ENCODE measurements around the gene CLASRP. TPM values are rescaled to one million over a fixed set of nuclear protein-coding genes. Genes with fewer than 3 reads are reported as not detected.

CLASRP gene
- total RNA-seq, 1 donor, result 17.0 TPM

DNA sequence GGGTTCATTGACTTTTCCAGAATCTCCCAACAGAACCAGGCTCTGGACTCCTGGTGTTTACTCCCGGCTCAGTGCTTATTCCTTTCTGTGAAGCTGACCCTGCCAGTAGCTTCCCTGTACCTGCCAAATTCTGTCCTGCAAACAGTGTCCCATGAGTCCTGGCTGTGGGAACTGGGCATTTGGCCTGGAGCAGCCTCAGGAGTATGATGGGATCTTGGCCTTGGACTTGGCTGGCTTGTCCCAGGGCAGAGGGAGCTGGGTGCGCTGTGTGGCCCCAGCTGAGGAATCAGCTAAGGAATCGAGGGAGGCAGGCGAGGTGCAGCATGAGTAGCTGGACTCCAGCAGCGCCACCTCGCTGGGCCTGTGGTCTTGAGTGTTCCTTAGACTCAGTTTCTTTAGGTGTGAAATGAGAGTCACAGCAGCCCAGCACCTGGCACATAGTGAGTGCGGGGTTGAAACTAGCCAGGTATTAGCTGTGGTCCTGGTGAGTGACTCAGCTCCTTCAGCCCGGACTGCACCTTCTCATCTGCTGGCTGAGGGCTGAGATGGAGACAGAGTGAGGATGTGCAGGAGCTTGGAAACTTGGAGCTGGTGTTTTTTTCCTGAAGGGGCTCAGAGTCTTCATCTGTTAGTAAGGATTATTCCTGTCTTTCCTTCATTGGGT lies 10.4 kb downstream of the CLASRP start:
- Histone ChIP-seq H2AFZ (ENCODE audit: low read length) (no peak overlapping the region), H3K36me3 (ENCODE audit: insufficient read depth, low read length) (peaks cover 42% of the 10 kb centered on the region), H3K27ac (ENCODE audit: low read depth, low read length) (peak overlapping the region; percentile 41)

GRCh38 chr19:45050036-45050435 lies 11.2 kb downstream of the CLASRP start:
- DNase-seq (ENCODE audit: insufficient read length, low spot score, missing footprints), result peak; percentile 61

More for the DNA sequence above, 10.4 kb downstream of the CLASRP start:
- H3K4me3 ChIP-seq (ENCODE audit: insufficient read depth, low read length), result no peak overlapping the region
- peak; percentile 21 for DNase-seq (ENCODE audit: insufficient read length, low spot score, missing footprints)
- peaks cover 95% of the 10 kb centered on the region for H3K79me2 ChIP-seq (ENCODE audit: insufficient read depth, low read length)
- TF ChIP-seq, protein P1, sequence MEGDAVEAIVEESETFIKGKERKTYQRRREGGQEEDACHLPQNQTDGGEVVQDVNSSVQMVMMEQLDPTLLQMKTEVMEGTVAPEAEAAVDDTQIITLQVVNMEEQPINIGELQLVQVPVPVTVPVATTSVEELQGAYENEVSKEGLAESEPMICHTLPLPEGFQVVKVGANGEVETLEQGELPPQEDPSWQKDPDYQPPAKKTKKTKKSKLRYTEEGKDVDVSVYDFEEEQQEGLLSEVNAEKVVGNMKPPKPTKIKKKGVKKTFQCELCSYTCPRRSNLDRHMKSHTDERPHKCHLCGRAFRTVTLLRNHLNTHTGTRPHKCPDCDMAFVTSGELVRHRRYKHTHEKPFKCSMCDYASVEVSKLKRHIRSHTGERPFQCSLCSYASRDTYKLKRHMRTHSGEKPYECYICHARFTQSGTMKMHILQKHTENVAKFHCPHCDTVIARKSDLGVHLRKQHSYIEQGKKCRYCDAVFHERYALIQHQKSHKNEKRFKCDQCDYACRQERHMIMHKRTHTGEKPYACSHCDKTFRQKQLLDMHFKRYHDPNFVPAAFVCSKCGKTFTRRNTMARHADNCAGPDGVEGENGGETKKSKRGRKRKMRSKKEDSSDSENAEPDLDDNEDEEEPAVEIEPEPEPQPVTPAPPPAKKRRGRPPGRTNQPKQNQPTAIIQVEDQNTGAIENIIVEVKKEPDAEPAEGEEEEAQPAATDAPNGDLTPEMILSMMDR (IDR thresholded peaks at IDR 0.05; ENCODE audit: extremely low read depth, low read depth, low read length), result no peak
- H3K4me1 ChIP-seq (ENCODE audit: insufficient read depth, low read length), result no peaks in the 10 kb centered on the region
- no peaks in the 10 kb centered on the region for H3K9me3 ChIP-seq (ENCODE audit: low read depth, low read length)
- peaks cover 60% of the 10 kb centered on the region for H4K20me1 ChIP-seq (ENCODE audit: insufficient read depth, low read length)
- H3K27me3 ChIP-seq (ENCODE audit: insufficient read depth, low read length), result no peaks in the 10 kb centered on the region
- H3K4me2 ChIP-seq (ENCODE audit: insufficient read depth, low read length), result no peak overlapping the region

DNA sequence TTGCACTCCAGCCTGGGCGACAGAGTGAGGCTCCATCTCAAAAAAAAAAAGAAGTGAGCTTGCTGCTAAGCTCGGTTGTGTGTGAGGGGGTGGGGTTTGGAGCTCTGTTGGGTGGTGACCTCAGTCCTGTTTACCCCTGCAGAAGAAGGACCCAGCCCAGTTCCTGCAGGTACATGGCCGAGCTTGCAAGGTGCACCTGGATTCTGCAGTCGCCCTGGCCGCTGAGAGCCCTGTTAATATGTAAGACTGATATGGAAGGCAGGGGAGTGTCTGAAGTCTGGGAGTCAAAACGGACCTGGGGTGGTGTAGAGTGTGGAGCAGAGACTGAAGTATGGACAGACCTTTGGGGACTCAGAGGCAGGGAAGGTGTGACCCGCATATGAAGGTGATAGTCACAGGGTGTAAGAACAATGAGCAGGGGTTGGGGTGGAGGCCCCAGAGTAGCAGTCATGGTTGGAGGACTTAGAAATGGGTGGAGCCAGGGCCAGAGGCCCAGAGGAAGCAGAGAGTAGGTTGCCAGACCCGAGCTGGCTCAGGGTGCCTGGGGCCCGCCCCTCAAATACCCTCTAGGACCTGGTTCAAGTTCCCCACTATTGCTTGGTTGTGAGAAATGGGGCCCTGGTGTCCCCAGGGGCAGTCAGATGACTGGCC lies 13.2 kb downstream of the CLASRP start:
- Histone ChIP-seq H3K4me2 (ENCODE audit: insufficient read depth, low read length) (no peak overlapping the region), H3K79me2 (ENCODE audit: insufficient read depth, low read length) (peaks cover 75% of the 10 kb centered on the region), H3K27ac (ENCODE audit: low read depth, low read length) (no peak overlapping the region), H3K36me3 (ENCODE audit: insufficient read depth, low read length) (peaks cover 43% of the 10 kb centered on the region), H3K4me3 (ENCODE audit: insufficient read depth, low read length) (no peak overlapping the region), H4K20me1 (ENCODE audit: insufficient read depth, low read length) (peaks cover 47% of the 10 kb centered on the region), H2AFZ (ENCODE audit: low read length) (no peak overlapping the region), H3K9me3 (ENCODE audit: low read depth, low read length) (no peaks in the 10 kb centered on the region), H3K27me3 (ENCODE audit: insufficient read depth, low read length) (no peaks in the 10 kb centered on the region), H3K4me1 (ENCODE audit: insufficient read depth, low read length) (no peaks in the 10 kb centered on the region)
- TF ChIP-seq, protein P1 (IDR thresholded peaks at IDR 0.05; ENCODE audit: extremely low read depth, low read depth, low read length), result no peak
- DNase-seq (ENCODE audit: insufficient read length, low spot score, missing footprints), result peak; percentile 42

More at GRCh38 chr19:45050036-45050435, 11.2 kb downstream of the CLASRP start:
- Histone ChIP-seq H3K9me3 (ENCODE audit: low read depth, low read length) (no peaks in the 10 kb centered on the region), H4K20me1 (ENCODE audit: insufficient read depth, low read length) (peaks cover 57% of the 10 kb centered on the region), H3K27me3 (ENCODE audit: insufficient read depth, low read length) (no peaks in the 10 kb centered on the region), H3K79me2 (ENCODE audit: insufficient read depth, low read length) (peaks cover 93% of the 10 kb centered on the region), H3K4me3 (ENCODE audit: insufficient read depth, low read length) (no peak overlapping the region), H3K4me2 (ENCODE audit: insufficient read depth, low read length) (no peak overlapping the region), H3K36me3 (ENCODE audit: insufficient read depth, low read length) (peaks cover 41% of the 10 kb centered on the region), H3K27ac (ENCODE audit: low read depth, low read length) (no peak overlapping the region), H3K4me1 (ENCODE audit: insufficient read depth, low read length) (no peaks in the 10 kb centered on the region), H2AFZ (ENCODE audit: low read length) (no peak overlapping the region)
- TF ChIP-seq, protein P1 (IDR thresholded peaks at IDR 0.05; ENCODE audit: extremely low read depth, low read depth, low read length), result no peak

- H3K4me2 ChIP-seq (ENCODE audit: insufficient read depth, low read length), result no peak overlapping the region
- no peak overlapping the region for H3K4me3 ChIP-seq (ENCODE audit: insufficient read depth, low read length)
- H3K9me3 ChIP-seq (ENCODE audit: low read depth, low read length), result no peaks in the 10 kb centered on the region
- H4K20me1 ChIP-seq (ENCODE audit: insufficient read depth, low read length), result peaks cover 42% of the 10 kb centered on the region
- H3K27me3 ChIP-seq (ENCODE audit: insufficient read depth, low read length), result no peaks in the 10 kb centered on the region
- H3K4me1 ChIP-seq (ENCODE audit: insufficient read depth, low read length), result no peaks in the 10 kb centered on the region
- TF ChIP-seq, protein P1 (IDR thresholded peaks at IDR 0.05; ENCODE audit: extremely low read depth, low read depth, low read length), result no peak
- H3K79me2 ChIP-seq (ENCODE audit: insufficient read depth, low read length), result peaks cover 30% of the 10 kb centered on the region
- H2AFZ ChIP-seq (ENCODE audit: low read length), result no peak overlapping the region
- peaks cover 87% of the 10 kb centered on the region for H3K36me3 ChIP-seq (ENCODE audit: insufficient read depth, low read length)
- H3K27ac ChIP-seq (ENCODE audit: low read depth, low read length), result no peak overlapping the region
- peak; percentile 8 for DNase-seq (ENCODE audit: insufficient read length, low spot score, missing footprints)
Observed at GRCh38 chr19:45056831-45057230, 18.0 kb downstream of the CLASRP start.

All from osteoblast (primary cell).